HepG2 (cell line): ENCODE data around the gene BMPR2. TPM values are rescaled to one million over a fixed set of nuclear protein-coding genes. Genes with fewer than 3 reads are reported as not detected.

Experiments used
- JUN ChIP-seq: sonication (generic); formaldehyde crosslinking; IDR thresholded peaks from 2 replicates; pipeline ENCODE4 v1.4.0; 2020; ENCODE audit warnings: mild to moderate bottlenecking, missing genetic modification reagents
- KLF12 ChIP-seq: sonication (generic); formaldehyde crosslinking; IDR thresholded peaks from 2 replicates; pipeline ENCODE4 v1.4.0; 2020; ENCODE audit warnings: missing genetic modification reagents, borderline replicate concordance
- NONO ChIP-seq, 2 experiments: fragments of 450-650 bp in 1 of 2; sonication (generic) in 1 of 2; formaldehyde crosslinking in 1 of 2; IDR thresholded peaks in 1 of 2; conservative IDR thresholded peaks in 1 of 2; 2 replicates each; pipeline versions ENCODE4 v1.6.1 to v1.8.0; 2017 to 2022; ENCODE audit warnings: mild to moderate bottlenecking in 1 of 2, missing genetic modification reagents in 1 of 2, moderate library complexity in 1 of 2
- NR2F1 ChIP-seq, 2 experiments: fragments of 450-650 bp in 1 of 2; formaldehyde crosslinking in 1 of 2; IDR thresholded peaks; 2 replicates each; pipeline versions ENCODE4 v1.5.0 to v1.6.1; 2016 to 2020; ENCODE audit warnings: mild to moderate bottlenecking in 1 of 2, missing compliant biosample characterization in 1 of 2, missing genetic modification reagents in 1 of 2, moderate library complexity in 1 of 2
- PHF8 ChIP-seq: sonication (generic); formaldehyde crosslinking; IDR thresholded peaks from 2 replicates; pipeline ENCODE4 v1.5.0; 2020; ENCODE audit warnings: missing genetic modification reagents
- XBP1 ChIP-seq: sonication (generic); formaldehyde crosslinking; IDR thresholded peaks from 2 replicates; pipeline ENCODE4 v1.5.0; 2020; ENCODE audit warnings: missing genetic modification reagents
- ZBTB43 ChIP-seq: sonication (generic); formaldehyde crosslinking; conservative IDR thresholded peaks from 2 replicates; pipeline ENCODE4 v1.4.0; 2020; ENCODE audit warnings: missing genetic modification reagents
- ZNF121 ChIP-seq: sonication (generic); formaldehyde crosslinking; IDR thresholded peaks from 2 replicates; pipeline ENCODE4 v1.5.0; 2020; ENCODE audit warnings: mild to moderate bottlenecking, missing genetic modification reagents
- ZNF510 ChIP-seq: sonication (generic); formaldehyde crosslinking; IDR thresholded peaks from 2 replicates; pipeline ENCODE4 v1.4.0; 2020; ENCODE audit warnings: low read depth, mild to moderate bottlenecking, missing genetic modification reagents
- ZNF530 ChIP-seq: sonication (generic); formaldehyde crosslinking; IDR thresholded peaks from 2 replicates; pipeline ENCODE4 v1.5.0; 2020; ENCODE audit warnings: low read depth, mild to moderate bottlenecking, missing genetic modification reagents
- ZNF569 ChIP-seq: sonication (generic); formaldehyde crosslinking; IDR thresholded peaks from 2 replicates; pipeline ENCODE4 v1.5.0; 2020; ENCODE audit warnings: mild to moderate bottlenecking, missing genetic modification reagents, moderate library complexity, borderline replicate concordance
- ZNF589 ChIP-seq: sonication (generic); formaldehyde crosslinking; conservative IDR thresholded peaks from 2 replicates; pipeline ENCODE4 v1.8.0; 2022; ENCODE audit warnings: mild to moderate bottlenecking, moderate library complexity, missing genetic modification reagents
- ZNF772 ChIP-seq: sonication (generic); formaldehyde crosslinking; IDR thresholded peaks from 2 replicates; pipeline ENCODE4 v1.5.0; 2020; ENCODE audit warnings: mild to moderate bottlenecking, missing genetic modification reagents
- polyA plus RNA-seq, 8 experiments: library from polyadenylated mRNA; depleted of rRNA in 3 of 8; stranded (reverse) in 7 of 8; unstranded in 1 of 8; fragments of >200 nt; fragmentation: Illumina TruSeq in 4 of 8; extraction: Trizol in 4 of 8; gene quantifications; 2 replicates each; pipeline versions ENCODE4 v1.2.1 to v1.2.3, GENCODE V29; 2011 to 2016; ENCODE audit warnings: low read depth in 4 of 8, missing spikeins in 1 of 8, mixed read lengths in 1 of 8; ENCODE audit not compliant: insufficient read depth in 1 of 8
- total RNA-seq, 5 experiments: library from RNA; depleted of rRNA; stranded (reverse); fragments of >200 nt; fragmentation: Illumina TruSeq; extraction: Trizol; gene quantifications; 2 replicates each; pipeline ENCODE4 v1.2.3, GENCODE V29; 2016; ENCODE audit warnings: low read depth in 1 of 5
- TF ChIP-seq, protein P1 (sequence below): sonication (generic); formaldehyde crosslinking; IDR thresholded peaks from 2 replicates; pipeline ENCODE4 v1.4.0; 2020; ENCODE audit warnings: mild to moderate bottlenecking, missing genetic modification reagents
- TF ChIP-seq, protein P2 (sequence below): IDR thresholded peaks from 2 replicates; pipeline ENCODE4 v1.6.1; 2012; ENCODE audit warnings: low read depth, low read length, improper control_type of control experiment

BMPR2 gene
- total and polyA plus RNA-seq, 2 of the 13 experiments (the other 11 are each of a cell fraction or from before 2014, with no cell fraction given) = 5.5 to 10.3 TPM

- TF ChIP-seq, protein P1, sequence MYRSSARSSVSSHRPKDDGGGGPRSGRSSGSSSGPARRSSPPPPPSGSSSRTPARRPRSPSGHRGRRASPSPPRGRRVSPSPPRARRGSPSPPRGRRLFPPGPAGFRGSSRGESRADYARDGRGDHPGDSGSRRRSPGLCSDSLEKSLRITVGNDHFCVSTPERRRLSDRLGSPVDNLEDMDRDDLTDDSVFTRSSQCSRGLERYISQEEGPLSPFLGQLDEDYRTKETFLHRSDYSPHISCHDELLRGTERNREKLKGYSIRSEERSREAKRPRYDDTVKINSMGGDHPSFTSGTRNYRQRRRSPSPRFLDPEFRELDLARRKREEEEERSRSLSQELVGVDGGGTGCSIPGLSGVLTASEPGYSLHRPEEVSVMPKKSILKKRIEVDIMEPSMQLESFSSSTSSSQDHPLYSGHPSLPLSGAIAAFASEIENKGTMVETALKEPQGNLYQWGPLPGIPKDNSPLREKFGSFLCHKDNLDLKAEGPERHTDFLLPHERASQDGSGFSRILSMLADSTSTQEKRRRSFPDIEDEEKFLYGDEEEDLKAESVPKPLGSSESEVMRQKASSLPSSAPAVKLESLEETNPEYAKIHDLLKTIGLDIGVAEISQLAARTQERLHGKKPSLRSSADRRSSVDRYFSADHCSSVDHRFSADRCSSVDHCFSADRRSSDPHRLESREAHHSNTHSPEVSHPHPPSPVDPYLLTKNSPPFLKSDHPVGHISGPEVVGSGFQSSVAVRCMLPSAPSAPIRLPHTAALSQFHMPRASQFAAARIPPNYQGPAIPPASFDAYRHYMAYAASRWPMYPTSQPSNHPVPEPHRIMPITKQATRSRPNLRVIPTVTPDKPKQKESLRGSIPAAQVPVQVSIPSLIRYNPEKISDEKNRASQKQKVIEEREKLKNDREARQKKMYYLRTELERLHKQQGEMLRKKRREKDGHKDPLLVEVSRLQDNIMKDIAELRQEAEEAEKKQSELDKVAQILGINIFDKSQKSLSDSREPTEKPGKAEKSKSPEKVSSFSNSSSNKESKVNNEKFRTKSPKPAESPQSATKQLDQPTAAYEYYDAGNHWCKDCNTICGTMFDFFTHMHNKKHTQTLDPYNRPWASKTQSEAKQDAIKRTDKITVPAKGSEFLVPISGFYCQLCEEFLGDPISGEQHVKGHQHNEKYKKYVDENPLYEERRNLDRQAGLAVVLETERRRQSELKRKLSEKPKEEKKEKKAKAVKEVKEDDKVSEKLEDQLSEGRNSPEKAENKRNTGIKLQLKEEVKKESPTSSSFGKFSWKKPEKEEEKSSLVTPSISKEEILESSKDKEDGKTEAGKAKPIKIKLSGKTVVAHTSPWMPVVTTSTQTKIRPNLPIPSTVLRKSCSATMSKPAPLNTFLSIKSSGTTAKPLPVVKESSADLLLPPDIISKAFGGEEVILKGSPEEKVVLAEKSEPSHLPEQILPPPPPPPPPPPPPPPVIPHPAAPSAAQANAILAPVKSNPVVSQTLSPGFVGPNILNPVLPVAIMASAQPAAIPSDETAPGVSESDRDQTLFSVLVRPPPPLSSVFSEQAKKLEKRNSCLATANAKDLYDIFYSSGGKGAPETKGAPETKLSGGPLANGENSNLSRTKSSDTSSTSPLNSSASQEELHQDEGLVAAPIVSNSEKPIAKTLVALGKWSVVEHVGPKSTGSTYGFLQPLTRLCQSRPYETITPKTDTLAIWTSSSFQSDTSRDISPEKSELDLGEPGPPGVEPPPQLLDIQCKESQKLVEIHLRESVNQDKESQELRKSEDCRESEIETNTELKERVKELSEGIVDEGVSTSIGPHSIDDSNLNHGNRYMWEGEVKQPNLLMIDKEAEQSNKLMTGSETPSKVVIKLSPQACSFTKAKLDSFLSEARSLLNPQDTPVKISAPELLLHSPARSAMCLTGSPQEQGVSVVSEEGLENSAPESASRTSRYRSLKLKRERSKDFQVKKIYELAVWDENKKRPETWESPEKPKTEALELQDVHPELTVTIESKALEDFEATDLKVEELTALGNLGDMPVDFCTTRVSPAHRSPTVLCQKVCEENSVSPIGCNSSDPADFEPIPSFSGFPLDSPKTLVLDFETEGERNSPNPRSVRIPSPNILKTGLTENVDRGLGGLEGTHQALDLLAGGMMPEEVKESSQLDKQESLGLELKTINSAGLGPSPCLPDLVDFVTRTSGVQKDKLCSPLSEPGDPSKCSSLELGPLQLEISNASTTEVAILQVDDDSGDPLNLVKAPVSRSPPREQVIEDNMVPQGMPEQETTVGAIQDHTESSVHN (CRISPR knock-in tag) = no peak
- TF ChIP-seq NR2F1 (CRISPR knock-in tag; IDR thresholded peaks at IDR 0.05) (no peak), ZNF530 (CRISPR knock-in tag) (no peak), NONO (IDR thresholded peaks at IDR 0.05) (no peak), NONO (CRISPR knock-in tag; conservative IDR thresholded peaks at IDR 0.05) (0 out of 2 replicates have a peak, but pooled peaks have one; percentile 70), XBP1 (CRISPR knock-in tag) (no peak), JUN (no peak), KLF12 (CRISPR knock-in tag) (no peak), ZNF121 (CRISPR knock-in tag) (no peak), ZNF772 (CRISPR knock-in tag) (no peak), ZNF510 (CRISPR knock-in tag) (no peak), ZNF589 (CRISPR knock-in tag) (no peak), ZBTB43 (CRISPR knock-in tag) (peak; percentile 80), PHF8 (CRISPR knock-in tag) (no peak), ZNF569 (CRISPR knock-in tag) (no peak)
- TF ChIP-seq, protein P2, sequence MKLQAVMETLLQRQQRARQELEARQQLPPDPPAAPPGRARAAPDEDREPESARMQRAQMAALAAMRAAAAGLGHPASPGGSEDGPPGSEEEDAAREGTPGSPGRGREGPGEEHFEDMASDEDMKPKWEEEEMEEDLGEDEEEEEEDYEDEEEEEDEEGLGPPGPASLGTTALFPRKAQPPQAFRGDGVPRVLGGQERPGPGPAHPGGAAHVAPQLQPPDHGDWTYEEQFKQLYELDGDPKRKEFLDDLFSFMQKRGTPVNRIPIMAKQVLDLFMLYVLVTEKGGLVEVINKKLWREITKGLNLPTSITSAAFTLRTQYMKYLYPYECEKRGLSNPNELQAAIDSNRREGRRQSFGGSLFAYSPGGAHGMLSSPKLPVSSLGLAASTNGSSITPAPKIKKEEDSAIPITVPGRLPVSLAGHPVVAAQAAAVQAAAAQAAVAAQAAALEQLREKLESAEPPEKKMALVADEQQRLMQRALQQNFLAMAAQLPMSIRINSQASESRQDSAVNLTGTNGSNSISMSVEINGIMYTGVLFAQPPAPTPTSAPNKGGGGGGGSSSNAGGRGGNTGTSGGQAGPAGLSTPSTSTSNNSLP = peak; percentile 93
These were observed 118.4 kb downstream of the BMPR2 start (continued) for GRCh38 chr2:202494300-202495229.
